ENCODE data around the gene AP5M1.
A peak's percentile ranks its signal among the peaks of the same experiment; 100 is the strongest.

Gene AP5M1

DNA sequence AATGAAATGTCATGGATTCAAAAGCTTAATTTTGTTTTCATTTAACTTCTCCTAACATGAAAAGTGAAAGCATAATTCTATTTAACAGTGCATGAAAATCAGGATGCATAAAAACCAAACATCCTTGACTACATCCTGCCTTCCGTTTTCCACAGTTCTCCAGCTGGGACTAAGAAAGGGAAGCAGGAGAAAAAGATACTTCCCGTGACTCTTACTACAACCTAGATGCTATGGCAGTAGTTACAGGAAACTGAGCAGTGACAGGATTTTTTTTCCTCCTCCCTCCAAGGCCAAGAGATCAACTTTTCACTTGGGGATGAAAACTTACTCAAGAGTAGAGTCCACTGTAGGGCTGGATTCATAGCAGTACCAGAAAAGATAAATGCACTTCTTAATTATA is 2.7 kb upstream of the AP5M1 start:
- H3K27me3 Mint-ChIP-seq: no peaks in the 10 kb centered on the region
- H3K4me1 Mint-ChIP-seq (ENCODE audit: low read depth): peaks cover 57% of the 10 kb centered on the region
- peak overlapping the region; percentile 30 for H3K4me3 Mint-ChIP-seq
- no peaks in the 10 kb centered on the region for H3K9me3 Mint-ChIP-seq
- H3K27ac Mint-ChIP-seq: no peak overlapping the region
- peaks cover 24% of the 10 kb centered on the region for H3K36me3 Mint-ChIP-seq (ENCODE audit: low read depth)

DNA sequence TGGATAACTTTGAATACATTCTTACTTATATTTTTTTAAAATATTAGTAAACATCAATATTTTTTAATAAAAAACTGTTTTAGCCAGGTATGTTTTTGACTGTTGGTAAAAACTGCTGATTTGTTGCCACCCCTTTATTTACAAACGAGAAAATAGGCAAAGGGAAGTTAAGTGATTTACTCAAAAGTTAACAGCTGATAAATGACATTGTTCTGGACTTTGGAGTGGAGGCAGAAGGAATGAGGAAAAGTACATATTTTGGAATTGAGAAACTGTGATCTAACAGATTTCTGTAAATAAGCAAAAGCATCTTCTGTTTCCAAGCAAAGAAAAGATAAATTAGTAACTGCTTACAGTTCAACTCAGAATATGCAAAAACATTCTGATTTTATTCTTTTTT is 4.5 kb downstream of the AP5M1 start:
- Mint-ChIP-seq H3K4me3 (no peak overlapping the region), H3K4me1 (ENCODE audit: low read depth) (peaks cover 54% of the 10 kb centered on the region), H3K9me3 (no peaks in the 10 kb centered on the region), H3K27ac (no peak overlapping the region), H3K27me3 (no peaks in the 10 kb centered on the region), H3K36me3 (ENCODE audit: low read depth) (peaks cover 42% of the 10 kb centered on the region)

DNA sequence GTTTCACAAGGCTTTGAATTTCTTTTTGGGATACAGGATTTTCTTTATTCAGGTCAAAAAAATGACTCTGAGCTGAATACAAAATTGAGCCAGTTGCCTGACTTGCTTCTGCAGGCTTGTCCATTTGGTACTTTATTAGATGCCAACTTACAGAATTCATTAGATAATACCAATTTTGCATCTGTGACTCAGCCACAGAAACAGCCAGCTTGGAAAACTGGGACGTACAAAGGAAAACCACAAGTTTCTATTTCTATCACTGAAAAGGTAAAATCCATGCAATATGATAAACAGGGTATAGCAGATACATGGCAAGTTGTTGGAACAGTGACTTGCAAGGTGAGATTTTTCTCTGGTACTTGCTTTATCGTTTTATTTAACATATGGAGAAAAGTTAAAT is 5.8 kb downstream of the AP5M1 start:
- Mint-ChIP-seq H3K36me3 (ENCODE audit: low read depth) (peaks cover 49% of the 10 kb centered on the region), H3K4me3 (no peak overlapping the region), H3K27me3 (no peaks in the 10 kb centered on the region), H3K4me1 (ENCODE audit: low read depth) (peaks cover 53% of the 10 kb centered on the region), H3K27ac (no peak overlapping the region), H3K9me3 (no peaks in the 10 kb centered on the region)

DNA sequence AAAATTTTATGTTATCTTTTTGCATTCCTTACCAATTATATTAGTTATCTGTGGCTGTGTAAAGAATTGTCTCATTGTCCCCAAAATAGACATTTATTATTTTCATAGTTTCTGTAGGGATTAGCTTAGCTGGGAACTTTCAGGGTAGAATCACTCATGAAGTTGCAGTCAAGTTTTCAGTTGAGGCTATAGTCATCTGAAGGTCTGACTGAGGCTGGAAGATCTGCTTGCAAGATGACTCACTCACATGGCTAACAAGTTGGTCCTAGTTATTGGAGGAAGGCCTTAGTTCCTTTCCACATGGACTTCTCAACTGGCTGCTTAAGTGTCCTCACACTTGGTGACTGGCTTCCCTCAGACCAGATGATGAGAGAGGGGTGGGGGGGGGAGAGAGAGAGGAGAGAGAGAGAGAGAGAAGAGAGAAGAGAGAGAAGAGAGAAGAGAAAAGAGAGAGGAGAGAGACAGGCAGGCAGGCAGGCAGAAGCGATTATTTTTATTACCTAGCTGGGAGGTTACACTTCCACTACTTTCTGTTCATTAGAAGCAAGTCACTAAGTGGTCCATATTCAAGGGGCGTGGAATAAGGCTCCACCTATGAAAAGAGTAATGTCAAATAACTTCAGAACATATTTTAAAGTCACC is 6.4 kb downstream of the AP5M1 start:
- Mint-ChIP-seq H3K36me3 (ENCODE audit: low read depth) (peaks cover 47% of the 10 kb centered on the region), H3K9me3 (no peaks in the 10 kb centered on the region)

DNA sequence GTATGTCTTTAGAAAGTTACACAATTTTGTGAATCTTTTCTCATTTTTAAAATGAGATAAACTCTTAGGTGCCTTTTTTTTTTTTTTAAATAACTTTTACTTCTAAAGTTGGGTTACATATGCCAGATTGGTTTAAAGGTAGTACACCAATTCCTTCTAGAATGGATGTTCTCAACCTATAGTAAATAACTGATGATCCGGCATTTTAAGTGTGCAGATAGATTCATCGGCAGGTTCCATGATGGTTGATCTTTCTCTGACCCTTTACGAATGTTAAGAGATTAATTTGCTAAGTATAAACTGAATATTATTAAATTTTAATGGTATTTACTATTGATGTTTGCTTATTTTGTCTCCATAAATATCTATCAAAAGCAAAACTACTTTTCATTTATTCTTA is 8.3 kb downstream of the AP5M1 start:
- no peaks in the 10 kb centered on the region for H3K27me3 Mint-ChIP-seq
- peaks cover 29% of the 10 kb centered on the region for H3K4me1 Mint-ChIP-seq (ENCODE audit: low read depth)
- no peak overlapping the region for H3K4me3 Mint-ChIP-seq
- no peak overlapping the region for H3K27ac Mint-ChIP-seq
- peaks cover 46% of the 10 kb centered on the region for H3K36me3 Mint-ChIP-seq (ENCODE audit: low read depth)
- H3K9me3 Mint-ChIP-seq: no peaks in the 10 kb centered on the region

More for the DNA sequence above, 6.4 kb downstream of the AP5M1 start:
- peaks cover 48% of the 10 kb centered on the region for H3K4me1 Mint-ChIP-seq (ENCODE audit: low read depth)
- H3K27me3 Mint-ChIP-seq: no peaks in the 10 kb centered on the region
- no peak overlapping the region for H3K27ac Mint-ChIP-seq
- no peak overlapping the region for H3K4me3 Mint-ChIP-seq

DNA sequence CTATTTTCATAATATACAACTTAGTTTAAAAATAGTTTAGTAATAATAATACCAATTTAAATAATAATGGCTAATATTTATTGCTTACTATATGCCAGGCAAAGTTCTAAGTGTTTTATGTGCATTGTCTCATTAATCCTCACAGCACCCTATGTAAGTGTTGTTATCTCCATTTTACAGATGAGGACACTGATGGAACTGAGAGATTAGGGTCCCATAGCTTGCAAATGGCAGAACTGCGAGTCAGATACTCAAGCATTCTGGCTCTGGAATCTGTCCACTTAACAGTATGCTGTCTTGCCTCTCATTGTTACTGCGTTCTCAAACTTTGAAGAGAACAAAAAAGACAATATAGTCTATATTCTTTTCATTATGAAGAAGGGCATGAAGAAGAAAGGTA is 19.0 kb downstream of the AP5M1 start:
- Mint-ChIP-seq H3K36me3 (ENCODE audit: low read depth) (peaks cover 60% of the 10 kb centered on the region), H3K9me3 (no peaks in the 10 kb centered on the region), H3K4me1 (ENCODE audit: low read depth) (no peaks in the 10 kb centered on the region), H3K4me3 (no peak overlapping the region), H3K27ac (no peak overlapping the region), H3K27me3 (no peaks in the 10 kb centered on the region)

DNA sequence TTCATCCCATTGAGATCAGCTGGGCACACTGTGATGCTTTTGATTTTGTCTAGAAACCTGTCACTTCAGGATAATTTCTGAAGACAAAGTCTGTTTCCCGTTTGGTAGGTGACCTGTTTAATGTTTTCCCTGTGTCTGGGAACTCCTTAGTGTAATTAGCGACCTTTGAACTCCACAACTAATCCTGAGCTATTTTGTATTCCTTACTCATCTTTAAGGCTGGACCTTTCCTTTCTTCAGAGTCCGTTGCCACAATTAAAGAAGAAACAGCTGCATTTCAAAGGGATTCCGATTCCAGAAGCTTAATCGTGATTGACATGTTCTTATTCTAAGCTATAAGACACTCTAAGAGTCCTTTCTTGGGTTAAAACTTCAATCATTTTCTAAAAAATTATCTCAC is 22.0 kb downstream of the AP5M1 start:
- Mint-ChIP-seq H3K27ac (no peak overlapping the region), H3K27me3 (no peaks in the 10 kb centered on the region), H3K9me3 (no peaks in the 10 kb centered on the region), H3K36me3 (ENCODE audit: low read depth) (peaks cover 35% of the 10 kb centered on the region), H3K4me3 (no peak overlapping the region), H3K4me1 (ENCODE audit: low read depth) (no peaks in the 10 kb centered on the region)

DNA sequence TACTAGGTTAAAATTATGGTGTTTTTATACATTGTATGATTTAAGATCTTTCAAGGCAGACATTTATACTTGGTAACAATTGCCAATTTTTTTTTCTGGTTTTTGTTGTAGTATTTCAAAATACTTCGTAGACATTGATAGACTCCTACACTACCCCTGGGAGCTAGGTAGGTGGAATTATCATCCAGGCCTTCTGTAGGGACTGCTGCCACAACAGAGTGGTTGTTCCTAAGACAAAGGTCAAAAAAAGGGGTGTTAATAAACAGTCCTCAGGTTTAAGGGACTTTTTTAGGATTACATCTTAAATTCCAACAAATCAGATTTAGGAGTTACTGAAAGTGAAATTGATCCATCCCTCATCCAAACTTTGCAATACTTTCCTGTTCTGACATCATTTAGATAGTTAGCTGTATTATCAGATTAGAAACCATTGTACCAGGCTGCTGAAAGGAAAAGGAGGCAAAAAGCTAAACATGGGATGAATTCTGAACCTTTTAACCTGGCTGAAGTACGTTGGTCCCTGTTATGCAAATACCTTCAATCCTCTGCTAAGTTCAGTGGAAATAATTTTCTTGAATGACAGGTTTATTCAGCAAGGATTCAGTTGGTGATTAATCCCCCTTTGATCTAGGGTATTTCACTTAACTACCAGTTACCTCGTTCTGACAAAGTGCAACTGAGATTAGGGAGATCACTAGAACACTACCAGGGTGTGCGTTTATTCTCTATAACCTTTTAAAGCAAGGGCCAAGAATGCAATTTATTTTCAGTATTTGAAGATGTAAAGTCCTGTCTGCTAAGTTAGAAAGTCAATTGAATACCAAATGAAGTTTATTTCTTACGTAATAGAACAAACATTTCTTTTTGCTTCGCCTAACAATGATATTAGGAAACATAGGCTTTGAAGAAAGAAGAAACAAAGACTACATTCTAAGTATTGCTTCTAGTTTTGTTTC is 23.2 kb downstream of the AP5M1 start:
- Mint-ChIP-seq H3K4me3 (no peak overlapping the region), H3K27me3 (no peaks in the 10 kb centered on the region), H3K4me1 (ENCODE audit: low read depth) (no peaks in the 10 kb centered on the region), H3K27ac (no peak overlapping the region), H3K36me3 (ENCODE audit: low read depth) (peaks cover 32% of the 10 kb centered on the region), H3K9me3 (no peaks in the 10 kb centered on the region)

DNA sequence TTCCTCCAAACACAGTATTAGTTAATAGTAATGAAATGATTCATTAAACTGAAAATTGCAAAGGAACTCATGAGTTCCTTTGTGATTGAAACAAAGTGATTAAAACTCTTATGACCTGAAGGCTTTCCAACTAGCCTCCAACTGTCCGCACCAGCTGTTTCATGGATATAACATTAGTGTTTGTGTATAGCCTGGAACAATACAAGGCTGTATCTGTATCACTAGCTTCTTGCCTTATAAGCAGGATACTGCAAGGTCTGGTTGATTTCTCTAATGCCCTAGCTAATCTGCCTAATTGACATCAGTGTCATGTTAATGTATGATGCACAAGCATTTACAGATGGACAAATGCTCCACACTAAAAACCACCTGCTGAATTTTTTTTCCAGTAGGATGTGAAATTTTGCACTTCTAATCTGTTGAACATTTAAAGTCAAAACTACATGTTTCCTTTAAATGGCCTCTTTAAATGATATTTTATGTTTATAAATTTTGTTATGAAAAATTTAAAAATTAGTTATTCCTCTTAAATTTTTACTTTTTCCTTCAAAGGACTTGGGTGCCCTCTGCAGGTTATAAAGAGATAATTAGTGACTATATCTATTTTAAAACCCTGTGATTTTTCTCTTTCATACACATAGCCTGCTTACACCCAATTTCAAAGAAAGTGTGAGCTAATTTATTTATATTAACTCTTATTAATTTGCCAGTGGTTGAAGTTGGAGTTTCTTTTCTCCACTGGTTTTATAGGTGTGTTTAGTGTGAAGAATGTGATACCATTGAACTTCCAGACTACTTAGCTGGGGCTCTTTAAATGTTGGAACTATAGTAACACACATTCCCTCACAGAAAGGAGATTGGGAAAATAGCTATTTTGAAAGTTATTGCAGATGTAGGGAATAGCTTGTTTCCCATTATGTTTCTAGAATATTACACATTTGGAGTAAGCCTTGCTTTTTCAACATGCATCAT is 25.4 kb downstream of the AP5M1 start:
- H3K9me3 Mint-ChIP-seq: no peaks in the 10 kb centered on the region
- no peaks in the 10 kb centered on the region for H3K27me3 Mint-ChIP-seq
- no peaks in the 10 kb centered on the region for H3K4me1 Mint-ChIP-seq (ENCODE audit: low read depth)
- H3K27ac Mint-ChIP-seq: no peak overlapping the region
- no peak overlapping the region for H3K4me3 Mint-ChIP-seq
- H3K36me3 Mint-ChIP-seq (ENCODE audit: low read depth): peaks cover 24% of the 10 kb centered on the region

DNA sequence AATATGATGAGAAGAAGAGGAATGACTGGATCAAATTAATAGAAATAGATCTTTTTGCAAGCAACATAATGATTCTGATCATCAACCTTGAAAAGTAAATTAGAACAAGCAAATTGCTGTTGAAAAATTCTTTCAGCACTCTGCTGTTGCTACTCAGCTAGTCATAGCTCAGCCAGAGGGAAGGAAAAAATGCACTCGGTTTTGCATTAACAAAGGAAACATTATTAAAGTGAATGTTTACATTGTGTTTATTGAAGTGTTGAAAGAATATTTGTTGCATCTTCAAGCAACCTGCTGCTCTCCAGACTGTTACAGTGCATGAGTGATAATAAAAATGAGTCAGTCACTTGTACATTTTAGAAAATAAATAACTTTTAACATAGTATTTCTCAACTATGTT is 26.5 kb downstream of the AP5M1 start:
- no peaks in the 10 kb centered on the region for H3K27me3 Mint-ChIP-seq
- H3K4me3 Mint-ChIP-seq: no peak overlapping the region
- peaks cover 13% of the 10 kb centered on the region for H3K36me3 Mint-ChIP-seq (ENCODE audit: low read depth)
- H3K4me1 Mint-ChIP-seq (ENCODE audit: low read depth): no peaks in the 10 kb centered on the region
- no peak overlapping the region for H3K27ac Mint-ChIP-seq
- no peaks in the 10 kb centered on the region for H3K9me3 Mint-ChIP-seq

DNA sequence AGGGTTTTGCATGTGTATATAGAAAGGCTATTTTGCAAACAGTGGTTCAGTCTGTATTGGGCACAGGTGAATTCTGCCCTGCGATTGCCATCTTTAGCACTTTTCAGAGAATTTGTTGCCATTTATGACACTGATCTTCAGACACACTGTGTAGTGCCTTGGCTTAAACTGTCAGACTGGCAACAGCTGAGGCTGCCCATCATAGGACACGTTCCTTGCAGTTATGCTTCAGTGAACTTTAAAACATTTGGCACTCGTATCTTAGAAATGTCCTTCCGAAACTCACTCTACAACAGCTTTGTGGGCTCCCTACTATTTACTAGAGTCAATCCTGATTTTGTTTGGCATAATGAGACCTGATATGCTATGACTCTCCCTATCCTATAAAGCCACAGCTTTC is 29.1 kb downstream of the AP5M1 start:
- H3K27me3 Mint-ChIP-seq: no peaks in the 10 kb centered on the region
- H3K4me3 Mint-ChIP-seq: no peak overlapping the region
- no peak overlapping the region for H3K27ac Mint-ChIP-seq
- H3K4me1 Mint-ChIP-seq (ENCODE audit: low read depth): no peaks in the 10 kb centered on the region
- H3K36me3 Mint-ChIP-seq (ENCODE audit: low read depth): no peaks in the 10 kb centered on the region
- H3K9me3 Mint-ChIP-seq: no peaks in the 10 kb centered on the region

DNA sequence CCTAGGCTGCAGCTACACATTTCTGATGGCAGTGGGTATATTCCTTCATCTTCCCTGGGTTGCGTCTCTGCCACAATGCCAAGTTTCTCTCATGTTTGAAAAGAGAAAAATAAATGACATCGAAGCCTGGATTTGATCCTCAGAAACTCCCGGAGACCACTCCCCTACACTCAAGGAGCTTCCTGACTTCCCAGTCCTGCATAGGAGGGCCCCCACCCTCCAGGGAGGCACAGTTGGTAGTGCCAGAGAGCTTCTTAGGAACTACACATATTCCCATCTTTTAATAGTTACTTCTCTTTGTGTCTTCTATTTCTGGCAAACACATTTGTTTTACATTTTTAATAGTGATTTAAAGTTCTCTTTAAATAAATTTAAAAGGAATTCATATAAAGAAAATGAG is 30.7 kb downstream of the AP5M1 start:
- Mint-ChIP-seq H3K9me3 (no peaks in the 10 kb centered on the region), H3K27me3 (peaks cover 8% of the 10 kb centered on the region), H3K4me1 (ENCODE audit: low read depth) (no peaks in the 10 kb centered on the region), H3K4me3 (no peak overlapping the region), H3K27ac (no peak overlapping the region), H3K36me3 (ENCODE audit: low read depth) (no peaks in the 10 kb centered on the region)

DNA sequence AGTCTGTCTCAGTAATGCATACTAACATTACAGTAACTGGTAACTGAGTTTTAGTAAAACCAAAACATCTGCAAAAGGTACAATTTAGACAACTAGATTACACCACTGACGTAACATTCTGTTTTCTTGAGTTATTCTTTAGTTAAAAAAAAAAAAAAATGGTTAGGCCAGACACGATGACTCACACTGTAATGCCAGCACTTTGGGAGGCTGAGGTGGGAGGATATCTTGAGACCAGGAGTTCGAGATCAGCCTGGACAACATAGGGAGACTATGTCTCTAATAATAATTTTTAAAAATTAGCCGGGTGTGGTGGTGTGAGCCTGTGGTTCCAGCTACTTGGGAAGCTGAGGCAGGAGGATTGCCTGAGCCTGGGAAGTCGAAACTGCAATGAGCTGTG is 34.1 kb downstream of the AP5M1 start:
- Mint-ChIP-seq H3K9me3 (no peaks in the 10 kb centered on the region), H3K4me3 (no peak overlapping the region), H3K36me3 (ENCODE audit: low read depth) (no peaks in the 10 kb centered on the region), H3K4me1 (ENCODE audit: low read depth) (no peaks in the 10 kb centered on the region), H3K27ac (no peak overlapping the region), H3K27me3 (peaks cover 30% of the 10 kb centered on the region)

DNA sequence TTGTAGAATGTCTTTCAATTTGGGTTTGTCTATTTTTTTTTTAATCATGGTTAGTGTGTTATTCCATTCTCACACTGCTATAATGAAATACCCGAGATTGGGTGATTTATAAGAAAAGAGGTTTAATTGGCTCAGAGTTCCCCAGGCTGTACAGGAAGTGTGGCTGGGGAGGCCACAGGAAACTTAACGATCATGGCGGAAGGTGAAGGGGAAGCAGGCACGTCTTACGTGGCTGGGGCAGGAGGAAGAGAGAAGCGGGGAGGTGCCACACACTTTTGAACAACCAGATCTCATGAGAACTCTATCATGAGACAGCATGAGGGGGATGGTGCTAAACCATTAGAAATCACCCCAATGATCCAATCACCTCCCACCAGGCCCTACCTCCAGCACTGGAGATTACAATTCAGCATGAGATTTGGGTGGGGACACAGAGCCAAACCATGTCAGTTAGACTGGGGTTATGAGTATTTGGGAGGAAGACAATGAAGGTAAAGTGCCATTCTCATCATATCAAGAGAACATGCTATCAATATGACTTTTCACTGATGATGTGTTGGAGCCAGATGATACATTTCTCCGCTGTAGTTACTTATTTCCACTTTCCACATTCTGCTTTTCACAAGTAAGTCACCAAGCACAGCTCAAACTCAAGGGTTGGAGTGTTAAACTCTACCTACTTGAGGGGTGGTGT is 45.8 kb downstream of the AP5M1 start:
- Mint-ChIP-seq H3K4me1 (ENCODE audit: low read depth) (peaks cover 8% of the 10 kb centered on the region), H3K9me3 (no peaks in the 10 kb centered on the region), H3K36me3 (ENCODE audit: low read depth) (no peaks in the 10 kb centered on the region), H3K4me3 (no peak overlapping the region), H3K27me3 (no peaks in the 10 kb centered on the region), H3K27ac (no peak overlapping the region)

Data from stimulated activated naive CD8-positive, alpha-beta T cell treated with anti-CD3 and anti-CD28 coated beads, Interleukin-15, Interleukin-2, amounts not matched to agents 100 ng/mL and 50 ng/mL, for 24 hours (primary cell).